Measurements from ENCODE around the gene EMC6. TPM values are rescaled to one million over a fixed set of nuclear protein-coding genes. Genes with fewer than 3 reads are reported as not detected.

EMC6 gene
- total and polyA plus RNA-seq, 2 of the 13 experiments (the other 11 are each of a cell fraction or from before 2014, with no cell fraction given): 45.1 to 47.7 TPM

GRCh38 chr17:3685174-3685573, 16.6 kb downstream of the EMC6 start:
- ATAC-seq: no peak
- no TSS peak for BruUV-seq (replicated peaks)
- H3K4me3 ChIP-seq (replicated peaks in 1 of 3; ENCODE audit: insufficient read depth in 1 of 3, low read depth in 2 of 3, low read length in 3 of 3): no peak overlapping the region
- ChIA-PET POLR2A (no interaction called here), CTCF (ENCODE audit: low intra/inter-chr PET ratio, low total read pairs) (no interaction called here)
- H3K4me2 ChIP-seq (ENCODE audit: low read depth, low read length): no peak overlapping the region
- no peaks in the 10 kb centered on the region for H3K79me2 ChIP-seq (ENCODE audit: insufficient read depth, low read length)
- no peaks in the 10 kb centered on the region for H4K20me1 ChIP-seq (ENCODE audit: insufficient read depth, low read length)
- WGBS (ENCODE audit: low lambda C conversion rate): 87% methylated on average over 5 of the region's 13 CpGs
- no peaks in the 10 kb centered on the region for H3K9me3 ChIP-seq (ENCODE audit: low read length)
- H3K27ac ChIP-seq (ENCODE audit: extremely low read length, insufficient read depth, low read length): no peak overlapping the region
- H3K9ac ChIP-seq (ENCODE audit: insufficient read depth, low read depth, low read length): no peak overlapping the region
- no peak overlapping the region for H2AFZ ChIP-seq (ENCODE audit: low read length)
- H3K4me1 ChIP-seq (ENCODE audit: insufficient read depth, low read length): no peaks in the 10 kb centered on the region
- H3K27me3 ChIP-seq (ENCODE audit: control insufficient read depth in 1 of 2, insufficient read depth in 2 of 2, low read length in 2 of 2): peaks cover 2 to 7% of the 10 kb centered on the region in 2 experiments; a peak in 4 of 5 replicates
- no peaks in the 10 kb centered on the region for H3K36me3 ChIP-seq (replicated peaks in 1 of 2; ENCODE audit: control insufficient read depth in 1 of 2, insufficient read depth in 2 of 2, low read length in 2 of 2)
- FAIRE-seq: no peak
- in situ Hi-C loops (cut with HindIII; ENCODE audit: extremely low pct_ligation_motif_present, low pct_unique_long_range_greater_than_20kb): no loop called here
- intact Hi-C loops (cut with micrococcal nuclease; ENCODE audit: unreplicated experiment): no loop called here
- DNase-seq (ENCODE audit: low spot score): no peak
- TF ChIP-seq ZNF142 (CRISPR knock-in tag; IDR thresholded peaks at IDR 0.05): no peak
- TF ChIP-seq, protein P1, sequence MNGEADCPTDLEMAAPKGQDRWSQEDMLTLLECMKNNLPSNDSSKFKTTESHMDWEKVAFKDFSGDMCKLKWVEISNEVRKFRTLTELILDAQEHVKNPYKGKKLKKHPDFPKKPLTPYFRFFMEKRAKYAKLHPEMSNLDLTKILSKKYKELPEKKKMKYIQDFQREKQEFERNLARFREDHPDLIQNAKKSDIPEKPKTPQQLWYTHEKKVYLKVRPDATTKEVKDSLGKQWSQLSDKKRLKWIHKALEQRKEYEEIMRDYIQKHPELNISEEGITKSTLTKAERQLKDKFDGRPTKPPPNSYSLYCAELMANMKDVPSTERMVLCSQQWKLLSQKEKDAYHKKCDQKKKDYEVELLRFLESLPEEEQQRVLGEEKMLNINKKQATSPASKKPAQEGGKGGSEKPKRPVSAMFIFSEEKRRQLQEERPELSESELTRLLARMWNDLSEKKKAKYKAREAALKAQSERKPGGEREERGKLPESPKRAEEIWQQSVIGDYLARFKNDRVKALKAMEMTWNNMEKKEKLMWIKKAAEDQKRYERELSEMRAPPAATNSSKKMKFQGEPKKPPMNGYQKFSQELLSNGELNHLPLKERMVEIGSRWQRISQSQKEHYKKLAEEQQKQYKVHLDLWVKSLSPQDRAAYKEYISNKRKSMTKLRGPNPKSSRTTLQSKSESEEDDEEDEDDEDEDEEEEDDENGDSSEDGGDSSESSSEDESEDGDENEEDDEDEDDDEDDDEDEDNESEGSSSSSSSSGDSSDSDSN (CRISPR knock-in tag; IDR thresholded peaks at IDR 0.05): no peak
- TF ChIP-seq ZNF580 (CRISPR knock-in tag; IDR thresholded peaks at IDR 0.05; ENCODE audit: borderline replicate concordance, low read depth): no peak
- TF ChIP-seq, protein P2, sequence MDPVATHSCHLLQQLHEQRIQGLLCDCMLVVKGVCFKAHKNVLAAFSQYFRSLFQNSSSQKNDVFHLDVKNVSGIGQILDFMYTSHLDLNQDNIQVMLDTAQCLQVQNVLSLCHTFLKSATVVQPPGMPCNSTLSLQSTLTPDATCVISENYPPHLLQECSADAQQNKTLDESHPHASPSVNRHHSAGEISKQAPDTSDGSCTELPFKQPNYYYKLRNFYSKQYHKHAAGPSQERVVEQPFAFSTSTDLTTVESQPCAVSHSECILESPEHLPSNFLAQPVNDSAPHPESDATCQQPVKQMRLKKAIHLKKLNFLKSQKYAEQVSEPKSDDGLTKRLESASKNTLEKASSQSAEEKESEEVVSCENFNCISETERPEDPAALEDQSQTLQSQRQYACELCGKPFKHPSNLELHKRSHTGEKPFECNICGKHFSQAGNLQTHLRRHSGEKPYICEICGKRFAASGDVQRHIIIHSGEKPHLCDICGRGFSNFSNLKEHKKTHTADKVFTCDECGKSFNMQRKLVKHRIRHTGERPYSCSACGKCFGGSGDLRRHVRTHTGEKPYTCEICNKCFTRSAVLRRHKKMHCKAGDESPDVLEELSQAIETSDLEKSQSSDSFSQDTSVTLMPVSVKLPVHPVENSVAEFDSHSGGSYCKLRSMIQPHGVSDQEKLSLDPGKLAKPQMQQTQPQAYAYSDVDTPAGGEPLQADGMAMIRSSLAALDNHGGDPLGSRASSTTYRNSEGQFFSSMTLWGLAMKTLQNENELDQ (CRISPR knock-in tag; IDR thresholded peaks at IDR 0.05; ENCODE audit: borderline replicate concordance): no peak
- no peak for TF ChIP-seq CBFB (CRISPR knock-in tag; IDR thresholded peaks at IDR 0.05)
- TF ChIP-seq ZBED4 (CRISPR knock-in tag; IDR thresholded peaks at IDR 0.05; ENCODE audit: borderline replicate concordance): no peak
- no peak for TF ChIP-seq PAF1 (CRISPR knock-in tag; IDR thresholded peaks at IDR 0.05)
- no peak for TF ChIP-seq SATB2 (CRISPR knock-in tag; IDR thresholded peaks at IDR 0.05)
- TF ChIP-seq AGO1 (IDR thresholded peaks at IDR 0.05; ENCODE audit: low read depth, low read length, poor library complexity, severe bottlenecking): no peak

Measured in HepG2 (cell line).